Caco-2 (cell line): ENCODE results near the gene ARHGAP18. TPM values are rescaled to one million over a fixed set of nuclear protein-coding genes. Genes with fewer than 3 reads are reported as not detected.

Experiments used
- BruUV-seq: library from RNA; stranded (reverse); fragments of 400-500 nt; replicated peaks from 2 replicates; lab custom pipeline; 2021; lab: Mats Ljungman, UMichigan
- CTCF ChIA-PET: fragments of 300-600 bp; sonication (Branson Sonifier 250); formaldehyde crosslinking; loops from one replicate; lab custom pipeline; 2022; ENCODE audit warnings: antibody characterized with exemption; lab: Charles Lee
- POLR2A ChIA-PET: fragments of 300-600 bp; sonication (Branson Sonifier 250); formaldehyde crosslinking; loops from one replicate; lab custom pipeline; 2022; ENCODE audit warnings: antibody characterized with exemption; lab: Charles Lee
- DNase-seq, 2 experiments: peaks; one replicate each; pipeline versions ENCODE4 v3.0.0 to v3.0.0-alpha.2; 2020 to 2022
- H3K27me3 ChIP-seq: replicated peaks from 2 replicates; pipeline ENCODE4 v1.6.0; 2011; ENCODE audit warnings: low read length; ENCODE audit not compliant: control insufficient read depth, insufficient read depth
- H3K36me3 ChIP-seq: 2 replicates; pipeline ENCODE4 v1.5.1; 2011; ENCODE audit warnings: low read length; ENCODE audit not compliant: control insufficient read depth, insufficient read depth
- H3K4me1 ChIP-seq: fragments of 250-450 bp; sonication (Bioruptor Pico); 2 replicates; pipeline ENCODE4 v1.5.1; 2020; ENCODE audit warnings: mild to moderate bottlenecking
- H3K4me3 ChIP-seq: 2 replicates; pipeline ENCODE4 v1.5.1; 2011; ENCODE audit warnings: low read depth, mild to moderate bottlenecking, control low read depth, low read length
- H3K9me3 ChIP-seq: fragments of 250-450 bp; sonication (Bioruptor Pico); 2 replicates; pipeline ENCODE4 v1.5.1; 2020; ENCODE audit warnings: mild to moderate bottlenecking, moderate library complexity
- H3K27ac Mint-ChIP-seq: one replicate; pipeline ENCODE4 v1.8.0; 2022; ENCODE audit warnings: mixed read lengths; ENCODE audit not compliant: unreplicated experiment
- H3K27me3 Mint-ChIP-seq: one replicate; pipeline ENCODE4 v1.8.0; 2022; ENCODE audit warnings: mixed read lengths; ENCODE audit not compliant: insufficient read depth, unreplicated experiment
- H3K36me3 Mint-ChIP-seq: one replicate; pipeline ENCODE4 v1.8.0; 2022; ENCODE audit warnings: mild to moderate bottlenecking, mixed read lengths; ENCODE audit not compliant: insufficient read depth, unreplicated experiment
- H3K4me1 Mint-ChIP-seq: one replicate; pipeline ENCODE4 v1.8.0; 2022; ENCODE audit warnings: low read depth, mixed read lengths; ENCODE audit not compliant: unreplicated experiment
- H3K4me3 Mint-ChIP-seq: one replicate; pipeline ENCODE4 v1.8.0; 2022; ENCODE audit warnings: mild to moderate bottlenecking, moderate library complexity, mixed read lengths; ENCODE audit not compliant: unreplicated experiment
- H3K9me3 Mint-ChIP-seq: one replicate; pipeline ENCODE4 v1.8.0; 2022; ENCODE audit warnings: mixed read lengths; ENCODE audit not compliant: unreplicated experiment
- intact Hi-C: fragments of 100-400 bp; cut with micrococcal nuclease; formaldehyde crosslinking; loops from one replicate; pipeline ENCODE4 v1.10.0; 2022; ENCODE audit not compliant: unreplicated experiment
- total RNA-seq: library from RNA; stranded (reverse); gene quantifications from 2 replicates; pipeline ENCODE4 v1.2.3, GENCODE V29; 2022
- TF ChIP-seq, protein P1 (sequence below), 2 experiments: fragments of 200-600 bp in 1 of 2; IDR thresholded peaks; 1 replicate in 1 of 2; 2 replicates in 1 of 2; pipeline versions ENCODE4 v1.5.1 to v1.8.0; 2011 to 2022; ENCODE audit warnings: antibody characterized with exemption in 1 of 2, control low read depth in 1 of 2, inconsistent platforms in 1 of 2, low read depth in 1 of 2, low read length in 1 of 2, mild to moderate bottlenecking in 1 of 2, moderate library complexity in 1 of 2; ENCODE audit not compliant: insufficient read depth in 1 of 2, severe bottlenecking in 1 of 2, unreplicated experiment in 1 of 2

ARHGAP18 gene
- total RNA-seq, 1 experiment from 2014 or later = 15.0 TPM

DNA sequence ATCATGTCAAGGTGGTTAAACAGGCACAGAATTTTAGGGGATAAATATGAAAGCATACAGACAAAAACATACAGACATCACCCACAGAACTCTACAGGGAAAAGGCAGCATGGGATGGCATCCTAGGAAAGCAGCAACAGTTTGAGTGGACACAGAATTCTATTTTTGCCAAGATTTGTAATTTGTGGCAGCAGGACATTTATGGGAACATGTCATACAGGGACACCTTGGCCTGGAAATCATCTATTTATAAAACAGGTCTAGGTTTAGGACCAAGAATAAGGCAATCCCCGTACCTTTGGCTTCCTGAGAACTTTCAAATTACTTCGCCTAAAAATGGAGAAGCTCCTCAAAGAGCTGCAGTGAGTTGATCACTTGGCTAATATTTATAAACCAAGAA lies 17.5 kb downstream of the ARHGAP18 start:
- Mint-ChIP-seq H3K27me3 (no peaks in the 10 kb centered on the region), H3K36me3 (no peaks in the 10 kb centered on the region), H3K27ac (peak overlapping the region; percentile 37), H3K4me3 (no peak overlapping the region), H3K9me3 (no peaks in the 10 kb centered on the region), H3K4me1 (peaks cover 31% of the 10 kb centered on the region)
- no TSS peak for BruUV-seq
- Histone ChIP-seq H3K4me1 (peaks cover 64% of the 10 kb centered on the region), H3K36me3 (peaks cover 2% of the 10 kb centered on the region), H3K4me3 (no peak overlapping the region), H3K9me3 (no peaks in the 10 kb centered on the region), H3K27me3 (no peaks in the 10 kb centered on the region)
- intact Hi-C loops = no loop called here
- TF ChIP-seq, protein P1, sequence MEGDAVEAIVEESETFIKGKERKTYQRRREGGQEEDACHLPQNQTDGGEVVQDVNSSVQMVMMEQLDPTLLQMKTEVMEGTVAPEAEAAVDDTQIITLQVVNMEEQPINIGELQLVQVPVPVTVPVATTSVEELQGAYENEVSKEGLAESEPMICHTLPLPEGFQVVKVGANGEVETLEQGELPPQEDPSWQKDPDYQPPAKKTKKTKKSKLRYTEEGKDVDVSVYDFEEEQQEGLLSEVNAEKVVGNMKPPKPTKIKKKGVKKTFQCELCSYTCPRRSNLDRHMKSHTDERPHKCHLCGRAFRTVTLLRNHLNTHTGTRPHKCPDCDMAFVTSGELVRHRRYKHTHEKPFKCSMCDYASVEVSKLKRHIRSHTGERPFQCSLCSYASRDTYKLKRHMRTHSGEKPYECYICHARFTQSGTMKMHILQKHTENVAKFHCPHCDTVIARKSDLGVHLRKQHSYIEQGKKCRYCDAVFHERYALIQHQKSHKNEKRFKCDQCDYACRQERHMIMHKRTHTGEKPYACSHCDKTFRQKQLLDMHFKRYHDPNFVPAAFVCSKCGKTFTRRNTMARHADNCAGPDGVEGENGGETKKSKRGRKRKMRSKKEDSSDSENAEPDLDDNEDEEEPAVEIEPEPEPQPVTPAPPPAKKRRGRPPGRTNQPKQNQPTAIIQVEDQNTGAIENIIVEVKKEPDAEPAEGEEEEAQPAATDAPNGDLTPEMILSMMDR (IDR thresholded peaks at IDR 0.05; ENCODE audit: insufficient read depth in 1 of 2, low read depth in 1 of 2, low read length in 1 of 2, severe bottlenecking in 1 of 2, unreplicated experiment in 1 of 2) = no peak
- DNase-seq = no peak
- POLR2A ChIA-PET = no interaction called here
- CTCF ChIA-PET = no interaction called here

DNA sequence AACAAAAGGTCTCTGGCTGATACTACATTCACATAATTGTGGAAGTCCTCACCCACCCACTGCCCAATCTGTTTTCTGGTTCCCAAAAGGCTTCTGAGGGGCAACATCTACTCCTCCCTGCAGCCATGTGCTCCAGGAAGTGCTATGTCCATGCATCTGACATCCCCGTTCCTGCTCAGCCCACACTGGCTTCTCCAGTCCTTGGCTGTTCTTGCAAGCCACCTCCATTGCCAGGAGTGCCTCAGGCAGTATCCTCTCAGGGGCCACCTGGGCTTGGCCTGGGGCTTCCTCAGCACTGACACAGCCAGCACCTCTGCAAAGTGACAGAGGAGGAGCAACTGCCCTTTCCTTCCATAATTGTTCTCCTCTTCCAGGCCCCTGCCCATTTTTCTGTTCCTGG lies 18.3 kb downstream of the ARHGAP18 start:
- no peak overlapping the region for H3K4me3 ChIP-seq
- no peaks in the 10 kb centered on the region for H3K9me3 Mint-ChIP-seq
- no peaks in the 10 kb centered on the region for H3K9me3 ChIP-seq
- POLR2A ChIA-PET = no interaction called here
- peak overlapping the region; percentile 37 for H3K27ac Mint-ChIP-seq
- no TSS peak for BruUV-seq
- intact Hi-C loops = no loop called here
- TF ChIP-seq, protein P1 (IDR thresholded peaks at IDR 0.05; ENCODE audit: insufficient read depth in 1 of 2, low read depth in 1 of 2, low read length in 1 of 2, severe bottlenecking in 1 of 2, unreplicated experiment in 1 of 2) = no peak
- CTCF ChIA-PET = no interaction called here
- DNase-seq = peak in 1 of 2 experiments; percentile 37
- peaks cover 61% of the 10 kb centered on the region for H3K4me1 ChIP-seq
- no peaks in the 10 kb centered on the region for H3K27me3 Mint-ChIP-seq
- no peak overlapping the region for H3K4me3 Mint-ChIP-seq
- H3K4me1 Mint-ChIP-seq = peaks cover 26% of the 10 kb centered on the region
- H3K36me3 ChIP-seq = peaks cover 2% of the 10 kb centered on the region
- no peaks in the 10 kb centered on the region for H3K36me3 Mint-ChIP-seq
- no peaks in the 10 kb centered on the region for H3K27me3 ChIP-seq

DNA sequence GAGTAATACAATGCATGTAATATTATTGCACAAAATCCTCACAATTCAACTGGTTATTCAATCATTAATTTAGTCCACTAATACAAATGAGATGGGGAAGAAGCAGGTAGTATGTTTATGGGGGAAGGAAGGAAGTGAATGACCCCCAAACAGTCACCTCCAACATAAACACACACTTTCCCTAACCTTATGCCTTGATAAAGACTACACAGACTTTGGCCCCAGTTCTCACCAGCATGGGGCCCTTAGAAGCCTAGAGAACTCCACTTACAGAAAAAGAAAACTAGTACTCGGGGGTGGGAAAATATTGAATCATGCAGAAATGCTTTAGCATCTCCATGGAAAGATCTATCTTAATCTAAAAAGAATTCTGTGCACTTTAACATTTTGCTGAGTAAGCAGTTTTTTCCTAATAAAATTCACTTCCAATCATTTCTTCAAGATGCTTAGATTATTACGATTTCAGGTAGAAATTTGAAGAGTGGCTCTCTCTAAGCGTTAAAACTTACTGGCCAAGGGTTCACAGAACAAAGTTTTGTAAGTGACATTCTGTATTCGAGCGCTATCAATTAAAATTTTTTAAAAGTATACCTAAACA lies 18.8 kb downstream of the ARHGAP18 start:
- ChIA-PET CTCF (no interaction called here), POLR2A (interaction anchor here (1.0 kb wide), 1 partner anchor 19 kb away, joined by 3 read pairs; the partner anchor contains the start of gene ARHGAP18)
- Mint-ChIP-seq H3K27ac (no peak overlapping the region), H3K27me3 (no peaks in the 10 kb centered on the region), H3K36me3 (no peaks in the 10 kb centered on the region), H3K4me3 (no peak overlapping the region), H3K9me3 (no peaks in the 10 kb centered on the region), H3K4me1 (peaks cover 21% of the 10 kb centered on the region)
- peaks cover 55% of the 10 kb centered on the region for H3K4me1 ChIP-seq
- H3K27me3 ChIP-seq = no peaks in the 10 kb centered on the region
- no peak overlapping the region for H3K4me3 ChIP-seq
- TF ChIP-seq, protein P1 (IDR thresholded peaks at IDR 0.05; ENCODE audit: insufficient read depth in 1 of 2, low read depth in 1 of 2, low read length in 1 of 2, severe bottlenecking in 1 of 2, unreplicated experiment in 1 of 2) = no peak
- no peaks in the 10 kb centered on the region for H3K9me3 ChIP-seq
- DNase-seq = no peak
- no TSS peak for BruUV-seq
- peaks cover 2% of the 10 kb centered on the region; the same call in 1 of the 2 replicates for H3K36me3 ChIP-seq
- intact Hi-C loops = no loop called here
